GM19452 (cell line): ENCODE measurements around the gene RAB7B.

Source experiments
- ATAC-seq: cut with Tn5 transposase; IDR thresholded peaks from one replicate; pipeline ENCODE4 v1.9.1; 2021; ENCODE audit not compliant: unreplicated experiment

The RAB7B gene

DNA sequence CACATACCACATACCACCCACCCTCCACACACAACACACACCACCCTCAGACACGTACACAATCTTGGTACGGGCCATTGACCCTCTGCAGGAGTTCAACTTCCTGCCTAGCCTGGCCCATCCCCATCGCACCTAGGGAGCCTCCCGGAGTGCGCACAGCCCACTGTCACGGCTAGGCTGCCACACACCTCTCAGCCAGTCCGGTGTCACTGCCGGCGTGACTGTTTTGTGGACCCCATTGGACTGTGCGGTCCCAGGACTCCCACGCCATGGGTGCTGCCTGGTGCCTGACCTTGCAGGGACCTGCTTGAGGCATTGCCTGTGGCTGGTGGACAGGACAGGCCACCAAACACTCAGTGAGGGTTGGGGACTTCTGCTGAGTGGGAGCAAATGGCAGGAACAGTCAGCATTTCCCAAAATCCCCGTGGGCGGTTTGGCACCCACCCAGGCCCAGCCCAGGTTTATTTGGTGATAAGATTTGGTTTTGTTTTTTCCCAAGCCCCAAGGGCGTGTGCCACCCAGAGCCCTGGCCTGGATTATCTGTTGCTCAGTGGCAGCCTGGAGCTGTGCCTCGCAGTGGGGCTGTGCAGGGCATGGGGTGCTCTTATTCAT is 27.7 kb downstream of the RAB7B start:
- no peak for ATAC-seq

DNA sequence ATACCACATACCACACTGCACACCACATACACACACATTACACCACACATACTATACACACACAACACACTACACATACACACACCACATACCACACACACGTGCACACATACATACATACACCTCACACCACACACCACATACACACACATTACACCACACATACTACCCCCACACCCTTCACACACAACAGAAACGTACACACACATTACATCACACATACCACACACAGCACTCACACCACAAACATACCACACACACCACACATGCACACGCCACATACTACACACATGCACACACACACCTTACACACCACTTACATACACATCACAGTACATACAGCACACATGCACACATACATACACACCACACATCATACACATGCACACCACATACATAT is 28.5 kb downstream of the RAB7B start:
- no peak for ATAC-seq

DNA sequence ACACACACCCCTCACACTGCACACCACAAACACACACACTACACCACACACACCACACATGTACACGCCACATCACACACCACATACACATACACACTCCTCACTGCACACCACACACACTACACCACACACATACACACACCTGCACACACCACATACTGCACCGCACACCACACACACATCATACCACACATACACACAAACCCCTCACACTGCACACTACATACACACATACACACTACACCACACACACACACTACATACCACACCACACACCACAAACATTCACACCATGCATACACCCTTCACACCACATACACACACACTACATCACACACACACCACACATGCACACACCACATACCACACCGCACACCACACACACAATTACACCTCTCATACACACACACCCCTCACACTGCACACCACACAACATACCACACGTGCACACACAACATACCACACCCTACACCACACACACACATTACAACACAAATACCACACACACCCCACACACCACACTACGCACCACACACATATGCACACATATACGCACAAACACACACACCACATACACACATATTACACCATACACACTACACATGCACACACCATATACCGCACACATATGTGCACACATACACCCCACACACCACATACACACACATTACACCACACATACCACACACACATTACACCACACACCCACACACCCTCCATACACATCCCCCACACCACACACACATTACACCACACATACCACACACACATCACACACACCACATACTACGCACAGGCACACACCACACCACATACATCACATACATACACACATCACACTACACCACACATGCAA is 29.6 kb downstream of the RAB7B start:
- ATAC-seq: no peak

DNA sequence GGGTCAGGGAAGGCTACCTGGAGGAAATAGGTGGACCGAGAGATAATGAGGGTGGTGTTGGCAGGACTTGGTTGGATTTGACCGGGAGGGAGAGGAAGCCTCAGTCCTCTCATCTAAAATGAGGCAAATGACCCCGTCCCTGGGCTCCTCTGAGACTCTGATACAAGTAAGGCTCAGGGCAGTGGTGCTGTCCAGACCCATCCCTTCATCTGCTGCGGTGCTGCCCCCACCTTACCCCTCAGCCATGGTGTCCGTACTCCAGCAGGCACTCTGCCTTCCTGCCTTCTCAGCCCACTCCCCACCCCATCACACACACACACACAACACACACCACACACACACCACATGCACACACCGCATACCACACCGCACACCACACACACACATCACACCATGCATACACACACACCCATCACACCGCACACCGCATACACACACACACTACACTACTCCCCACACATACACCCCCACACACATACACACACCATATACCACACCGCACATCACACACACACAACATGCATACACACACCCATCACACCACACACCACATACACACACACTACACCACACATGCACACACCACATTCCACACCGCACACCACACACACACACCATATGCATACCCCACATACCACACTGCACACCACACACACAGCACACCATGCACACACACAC is 30.6 kb downstream of the RAB7B start:
- no peak for ATAC-seq

DNA sequence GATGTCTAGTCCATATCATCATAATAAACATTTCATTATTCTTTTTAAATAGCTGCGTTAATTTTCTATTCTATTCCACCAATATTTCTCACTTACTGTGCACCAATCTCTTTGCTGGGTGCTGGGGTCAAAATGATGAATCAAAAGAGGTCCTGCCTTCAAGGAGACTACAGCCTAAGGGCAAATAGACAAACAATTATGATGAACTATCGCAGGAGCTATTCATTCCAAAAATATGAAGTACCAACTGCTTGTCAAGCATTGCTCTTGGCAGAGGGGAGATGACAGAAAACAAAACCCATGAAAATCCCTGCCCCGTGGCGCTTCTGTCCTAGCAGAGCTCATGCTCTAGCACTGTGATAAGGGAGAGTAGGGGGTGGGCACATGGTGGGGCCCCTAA is 31.1 kb downstream of the RAB7B start:
- no peak for ATAC-seq

DNA sequence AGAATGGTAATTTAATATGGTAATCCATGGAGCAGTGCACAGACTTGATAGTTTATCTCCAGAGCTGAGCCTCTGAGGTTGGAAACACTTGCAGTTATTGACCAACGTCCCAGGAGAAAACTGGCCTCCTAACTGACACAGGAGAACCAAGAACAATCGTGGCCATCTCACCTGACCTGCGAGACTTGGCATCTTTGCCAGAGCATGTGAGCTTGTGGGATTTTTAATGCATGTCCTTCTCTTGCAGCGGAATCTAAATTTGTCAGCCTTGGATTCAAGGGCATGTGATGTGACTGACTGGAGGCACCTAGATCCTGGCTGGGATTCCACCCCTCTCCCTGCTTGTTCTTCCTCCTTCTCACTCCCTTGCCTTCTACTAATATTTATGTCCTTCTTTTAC is 32.1 kb downstream of the RAB7B start:
- ATAC-seq: no peak

DNA sequence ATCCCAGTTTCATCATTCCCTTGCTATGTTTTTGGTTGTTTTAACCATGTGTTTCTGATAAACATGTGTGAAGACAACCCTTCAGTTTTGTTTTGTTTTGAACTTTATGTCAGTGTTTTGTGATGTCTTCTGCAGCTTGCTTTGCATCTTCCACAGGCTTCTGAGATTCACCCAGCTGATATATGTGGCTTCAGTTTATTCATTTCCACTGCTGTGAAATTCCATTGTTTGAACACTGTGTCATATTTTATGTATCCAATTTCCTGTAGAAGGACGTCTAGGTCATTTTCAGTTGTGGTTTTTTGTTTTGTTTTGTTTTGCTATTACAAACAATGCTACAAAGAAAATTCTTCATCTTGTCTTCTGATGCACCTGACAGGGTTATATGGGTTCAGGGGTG is 32.7 kb downstream of the RAB7B start:
- no peak for ATAC-seq

DNA sequence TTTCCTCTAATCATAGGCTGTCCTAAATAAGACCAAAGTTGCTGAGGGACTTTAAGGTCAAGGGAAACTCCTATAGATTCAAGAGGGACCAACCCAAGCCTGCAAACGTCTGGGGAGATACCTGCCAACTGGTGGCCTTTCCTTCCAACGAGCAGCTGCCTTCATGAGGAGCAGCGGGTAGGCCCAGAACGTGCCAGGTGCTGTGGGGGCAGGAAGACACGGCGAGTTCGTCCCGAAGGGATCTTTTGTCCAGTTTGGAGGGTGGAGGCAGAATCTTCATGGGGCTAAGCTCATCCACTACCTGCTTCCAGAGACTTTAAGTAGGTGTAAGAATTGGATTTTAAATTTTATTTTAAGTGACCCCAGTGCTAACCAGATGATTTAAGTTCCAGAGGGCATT is 34.0 kb downstream of the RAB7B start:
- ATAC-seq: no peak

DNA sequence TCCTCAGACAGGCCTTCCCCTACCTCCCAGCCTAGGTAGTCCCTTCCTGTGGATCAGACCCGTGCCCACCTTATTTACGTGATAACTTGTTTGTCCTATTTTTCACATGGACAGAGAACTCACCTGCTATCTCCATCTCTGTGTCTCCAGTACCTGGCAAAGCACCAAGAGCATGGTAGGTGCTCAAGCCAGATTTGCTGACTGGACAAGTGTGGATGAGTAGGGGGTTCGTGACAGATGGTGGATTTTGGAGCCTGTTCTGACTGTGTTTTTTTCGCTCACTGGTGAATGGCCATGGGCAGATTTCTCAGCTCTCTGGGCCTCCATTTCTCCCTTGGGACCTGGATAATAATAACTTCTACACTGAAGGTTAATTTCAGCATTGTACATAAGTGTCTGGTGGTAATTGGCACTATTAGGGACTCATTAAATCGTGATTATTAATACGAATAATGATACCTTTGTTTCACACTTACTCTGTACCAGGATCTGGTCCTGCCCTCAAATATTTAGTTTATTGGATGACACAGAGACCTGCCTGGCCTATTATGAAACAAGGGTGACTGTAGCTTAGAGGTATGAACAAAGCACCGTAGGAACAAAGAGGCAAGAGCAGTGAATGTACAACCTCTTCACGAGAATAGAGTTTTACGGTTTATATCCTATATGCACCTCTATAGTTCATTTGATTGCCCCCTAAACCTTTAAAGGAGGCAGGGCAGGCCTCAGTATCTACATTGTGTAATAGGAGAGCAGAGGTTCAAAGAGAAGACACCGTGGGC is 35.5 kb downstream of the RAB7B start:
- no peak for ATAC-seq

DNA sequence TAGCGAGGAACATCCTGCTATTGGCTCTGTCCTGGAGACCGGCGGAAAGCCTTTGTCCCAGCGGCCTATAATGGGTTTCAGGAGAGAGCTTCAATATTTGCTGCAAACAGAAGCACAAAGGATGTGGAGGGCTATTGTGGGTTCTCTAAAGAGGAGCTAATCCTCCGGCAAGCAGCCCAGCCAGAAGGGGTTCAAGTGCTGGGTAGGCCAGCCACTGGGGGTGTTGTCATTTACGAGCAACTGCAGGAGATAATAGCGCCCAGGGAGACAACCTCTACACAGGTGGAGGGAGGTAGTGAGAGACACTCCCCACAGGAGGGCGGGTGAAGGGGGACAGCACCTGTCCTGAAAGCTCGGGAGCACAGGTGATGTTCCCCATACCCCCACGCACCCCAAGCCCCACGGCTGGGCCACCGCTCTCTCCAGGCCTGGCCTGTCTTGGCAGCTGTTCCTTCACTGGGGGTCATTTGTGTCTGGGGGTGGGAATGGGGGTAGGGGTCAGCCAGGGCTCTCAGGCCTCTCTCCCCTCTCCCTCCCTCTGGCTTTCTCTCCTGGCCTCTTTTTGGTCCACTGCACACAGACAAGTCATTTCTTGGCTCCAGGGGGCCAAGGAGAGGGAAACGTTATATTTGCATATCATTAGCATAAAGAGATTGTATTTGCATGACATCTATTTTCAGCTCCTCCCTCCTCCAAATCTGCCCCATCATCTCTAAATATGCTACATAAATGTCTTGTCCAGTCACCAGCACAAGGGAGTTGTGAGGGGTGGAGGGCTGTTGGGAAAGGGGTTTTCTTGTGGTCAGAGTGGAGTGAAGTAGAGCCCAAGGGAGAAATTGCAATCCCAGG is 37.9 kb downstream of the RAB7B start:
- ATAC-seq: no peak

DNA sequence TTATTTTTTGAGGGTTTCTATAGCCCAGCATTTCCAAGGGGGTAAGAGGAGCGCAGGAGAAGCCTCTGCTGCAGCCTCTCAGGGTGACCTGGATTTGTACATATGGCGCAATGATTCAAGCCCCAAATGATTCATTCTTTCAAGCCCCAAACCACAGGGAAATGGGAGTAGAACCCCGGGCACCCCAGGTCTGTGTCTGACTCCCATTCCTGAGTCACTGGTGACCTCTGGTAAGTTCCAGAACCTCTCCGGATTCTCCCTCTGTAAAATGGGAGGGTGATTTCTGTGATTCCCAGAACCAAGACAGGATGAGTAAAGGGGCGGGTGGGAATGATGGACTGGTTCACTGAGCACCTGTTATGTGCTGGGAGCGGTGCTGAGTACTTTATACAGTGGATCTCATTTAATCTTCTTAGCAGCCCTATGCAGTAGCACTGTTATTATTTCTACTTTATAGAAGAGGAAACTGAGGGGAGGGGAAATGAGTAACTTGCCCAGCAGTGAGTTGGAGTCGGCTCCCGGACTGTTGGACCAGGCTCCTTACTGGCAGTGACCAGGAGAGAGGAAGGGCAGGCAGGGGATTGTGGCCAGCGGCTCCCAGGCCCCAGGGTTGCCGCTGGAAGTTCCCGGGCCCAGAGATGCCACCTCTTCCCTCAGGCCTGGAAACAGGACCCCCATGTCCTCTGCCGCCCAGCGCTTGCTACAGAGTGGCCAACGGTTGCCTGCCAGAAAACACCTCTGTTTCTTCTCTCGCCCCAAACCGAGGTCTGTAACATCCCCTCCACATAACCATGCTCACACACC is 39.6 kb downstream of the RAB7B start:
- no peak for ATAC-seq

DNA sequence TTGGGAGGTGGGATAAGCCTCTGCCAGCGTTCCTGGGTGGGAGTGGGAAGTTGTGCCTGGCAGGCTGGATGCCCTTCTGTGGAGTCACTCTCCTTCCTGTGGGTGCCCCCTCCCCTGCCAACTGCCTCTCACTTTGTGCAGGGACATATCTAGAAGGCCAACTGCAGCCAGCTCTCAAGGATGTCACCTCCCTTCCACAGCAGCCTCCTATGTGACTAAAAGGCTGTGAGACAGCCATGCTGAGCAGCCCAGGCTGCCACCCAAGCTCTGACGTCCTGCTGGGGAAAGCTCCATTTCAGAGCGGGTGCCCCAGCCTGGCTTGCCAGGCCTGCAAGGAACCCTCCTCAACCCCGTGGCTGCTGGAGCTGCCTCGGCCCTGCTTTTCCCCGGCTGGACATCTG is 40.4 kb downstream of the RAB7B start:
- ATAC-seq: no peak

DNA sequence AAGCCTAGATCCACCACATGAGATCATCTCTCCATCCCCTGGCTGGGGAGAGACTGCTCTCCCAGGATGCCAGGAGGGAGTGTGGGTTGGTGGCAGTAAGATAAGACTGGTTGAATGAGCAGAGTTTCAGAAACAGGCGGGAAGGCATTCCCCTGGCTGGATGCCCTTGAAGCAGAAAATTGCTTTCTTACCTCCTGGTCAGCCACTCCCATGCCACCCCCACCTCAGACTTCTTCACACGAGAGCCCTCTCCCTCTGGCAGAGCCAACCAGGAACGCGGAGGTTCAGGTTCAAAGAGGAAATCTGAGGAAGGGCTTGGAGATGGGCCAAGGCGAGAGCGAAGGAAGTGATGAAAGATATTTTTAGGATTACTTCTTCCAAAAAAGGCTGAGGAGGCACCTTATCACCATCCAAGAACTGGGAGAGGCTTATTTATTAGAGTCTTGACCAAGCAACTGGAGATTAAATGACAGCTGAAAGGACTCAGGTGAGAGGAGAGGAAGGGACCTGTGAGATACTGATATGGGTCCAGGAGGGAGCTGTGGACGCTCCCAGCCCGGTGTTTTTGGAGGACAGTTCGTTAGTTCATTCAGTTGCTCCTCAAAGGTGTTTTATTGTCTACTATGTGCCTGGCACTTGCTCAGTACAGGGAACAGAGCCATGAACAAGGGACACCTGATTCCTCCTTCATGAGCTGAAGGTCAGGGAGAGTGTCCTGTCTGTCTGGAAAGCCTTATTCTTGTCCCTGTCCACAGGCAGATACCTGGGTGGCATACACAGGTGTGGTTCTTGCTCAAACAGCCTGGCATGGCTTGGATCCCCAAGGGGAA is 41.0 kb downstream of the RAB7B start:
- ATAC-seq: no peak

DNA sequence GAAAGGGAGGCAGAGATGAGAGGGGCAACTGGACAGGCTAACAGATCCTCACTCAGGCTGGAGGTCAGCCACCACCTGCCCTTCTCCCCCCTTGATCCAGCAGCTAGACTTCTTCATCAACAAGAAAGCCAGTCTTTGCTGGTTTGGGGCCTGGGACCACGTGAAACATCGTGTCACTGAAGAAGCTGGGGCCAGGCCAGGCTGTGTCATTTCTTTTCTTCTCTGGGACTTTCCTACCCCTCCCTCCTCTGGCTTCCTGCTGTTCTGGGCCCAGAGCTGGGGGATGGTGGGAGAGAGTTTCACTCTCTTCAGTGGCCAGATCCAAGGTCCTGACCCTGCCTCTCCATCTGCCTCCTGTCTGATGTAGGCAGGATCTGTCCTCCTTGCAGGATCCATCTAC is 41.8 kb downstream of the RAB7B start:
- no peak for ATAC-seq

DNA sequence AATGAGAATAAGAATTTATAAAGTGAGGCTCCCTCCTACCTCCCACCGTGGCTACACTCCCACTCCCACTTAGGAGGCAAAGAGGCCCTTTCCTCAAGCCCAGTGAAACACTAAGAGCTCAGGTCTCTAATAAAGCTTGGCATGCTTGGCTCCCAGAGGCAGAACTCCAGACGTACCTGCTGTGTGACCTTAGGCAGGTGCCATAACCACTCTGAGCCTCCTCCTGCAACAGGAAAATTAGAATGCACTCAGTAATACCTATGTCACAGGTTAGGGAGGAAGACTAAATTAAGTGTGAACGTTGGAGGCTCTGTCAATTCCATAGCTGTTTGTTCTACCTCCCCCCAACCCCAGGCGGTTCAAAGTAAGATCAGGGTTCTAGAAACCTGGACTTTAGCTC is 43.4 kb downstream of the RAB7B start:
- ATAC-seq: no peak

DNA sequence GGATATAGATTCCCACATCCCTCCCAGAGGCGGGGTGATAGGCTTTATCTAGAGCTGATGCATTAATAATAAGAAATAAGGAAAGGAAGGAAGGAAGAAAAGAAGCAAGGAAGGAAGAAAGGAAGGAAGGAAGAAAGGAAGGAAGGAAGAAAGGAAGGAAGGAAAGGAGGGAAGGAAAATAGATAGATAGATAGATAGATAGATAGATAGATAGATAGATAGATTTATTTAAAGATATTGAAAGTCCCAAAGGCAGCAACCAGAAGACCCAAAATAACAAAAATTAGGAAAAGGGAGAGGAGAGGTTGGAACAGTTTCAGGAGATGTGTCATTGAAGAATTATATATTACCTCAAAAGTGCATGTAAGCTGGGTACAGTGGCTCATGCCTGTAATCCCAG is 47.7 kb downstream of the RAB7B start:
- ATAC-seq: no peak

DNA sequence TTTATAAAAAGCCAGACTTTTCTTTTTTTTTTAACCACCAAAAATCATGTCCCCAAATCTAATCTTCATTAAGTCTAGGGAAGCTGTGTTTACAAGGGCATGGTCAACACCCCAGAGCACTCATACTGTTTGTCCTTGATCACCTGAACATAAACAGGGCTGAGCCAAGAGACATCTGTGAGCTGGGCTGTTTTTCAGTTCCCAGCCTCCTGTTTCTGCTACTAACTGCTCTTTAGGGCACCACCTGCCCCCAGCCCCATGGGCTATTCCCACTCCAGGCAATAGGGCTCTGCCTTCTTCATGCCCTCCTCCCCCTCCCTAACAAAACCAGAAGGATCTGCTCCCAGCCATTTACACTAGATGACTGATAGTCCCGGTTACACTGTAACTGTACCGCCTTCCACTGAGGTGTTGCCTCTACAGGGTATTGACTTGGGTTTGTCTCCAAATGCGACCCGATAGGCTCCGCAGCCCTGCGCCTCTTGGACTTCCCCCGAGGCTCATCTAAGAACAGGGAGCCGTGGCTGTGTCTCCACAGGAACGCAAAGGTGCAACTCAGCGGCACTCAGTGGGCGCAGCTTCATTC is 48.3 kb downstream of the RAB7B start:
- ATAC-seq: no peak

DNA sequence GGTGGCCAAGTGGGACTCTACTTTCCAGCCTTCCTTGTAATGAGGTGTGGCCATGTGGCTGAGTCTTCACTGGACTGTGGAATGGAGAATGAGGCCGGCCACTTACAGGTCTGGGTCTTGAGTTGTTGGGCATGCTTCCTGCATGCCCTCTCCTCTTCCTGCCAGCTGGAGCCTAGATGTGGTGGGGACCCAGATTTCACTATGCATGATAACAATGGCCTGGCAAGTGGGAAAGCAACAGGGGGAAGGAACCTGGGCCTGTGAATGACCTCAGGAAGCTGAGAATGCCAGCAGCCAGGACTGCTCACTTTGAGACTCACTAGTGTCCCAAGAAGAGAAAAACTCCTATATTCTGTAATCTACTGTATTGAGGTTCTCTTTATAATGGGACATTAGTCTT is 51.4 kb downstream of the RAB7B start:
- ATAC-seq: no peak
